Measurements from ENCODE around the gene ANXA6. TPM values are rescaled to one million over a fixed set of nuclear protein-coding genes. Genes with fewer than 3 reads are reported as not detected.

ANXA6 gene
- total RNA-seq, 2 donors from 2014 or later: 204 to 235 TPM

- TF ChIP-seq, protein P1, sequence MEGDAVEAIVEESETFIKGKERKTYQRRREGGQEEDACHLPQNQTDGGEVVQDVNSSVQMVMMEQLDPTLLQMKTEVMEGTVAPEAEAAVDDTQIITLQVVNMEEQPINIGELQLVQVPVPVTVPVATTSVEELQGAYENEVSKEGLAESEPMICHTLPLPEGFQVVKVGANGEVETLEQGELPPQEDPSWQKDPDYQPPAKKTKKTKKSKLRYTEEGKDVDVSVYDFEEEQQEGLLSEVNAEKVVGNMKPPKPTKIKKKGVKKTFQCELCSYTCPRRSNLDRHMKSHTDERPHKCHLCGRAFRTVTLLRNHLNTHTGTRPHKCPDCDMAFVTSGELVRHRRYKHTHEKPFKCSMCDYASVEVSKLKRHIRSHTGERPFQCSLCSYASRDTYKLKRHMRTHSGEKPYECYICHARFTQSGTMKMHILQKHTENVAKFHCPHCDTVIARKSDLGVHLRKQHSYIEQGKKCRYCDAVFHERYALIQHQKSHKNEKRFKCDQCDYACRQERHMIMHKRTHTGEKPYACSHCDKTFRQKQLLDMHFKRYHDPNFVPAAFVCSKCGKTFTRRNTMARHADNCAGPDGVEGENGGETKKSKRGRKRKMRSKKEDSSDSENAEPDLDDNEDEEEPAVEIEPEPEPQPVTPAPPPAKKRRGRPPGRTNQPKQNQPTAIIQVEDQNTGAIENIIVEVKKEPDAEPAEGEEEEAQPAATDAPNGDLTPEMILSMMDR (conservative IDR thresholded peaks at IDR 0.05): no peak
- H3K9me3 Mint-ChIP-seq: peaks cover 3% of the 10 kb centered on the region
- Histone ChIP-seq H3K27me3 (ENCODE audit: control insufficient read depth, insufficient read depth, low read length, poor library complexity, severe bottlenecking) (no peaks in the 10 kb centered on the region), H3K9me3 (ENCODE audit: control insufficient read depth, low read length) (no peaks in the 10 kb centered on the region), H3K9ac (ENCODE audit: extremely low read depth, low read length, poor library complexity, severe bottlenecking) (no peak overlapping the region), H3K27ac (ENCODE audit: low read depth, low read length) (no peak overlapping the region), H3K36me3 (ENCODE audit: control insufficient read depth, insufficient read depth, low read length) (peaks cover 15% of the 10 kb centered on the region), H3K4me3 (ENCODE audit: low read length) (no peak overlapping the region), H3K4me1 (ENCODE audit: control insufficient read depth, insufficient read depth, low read length) (peaks cover 8% of the 10 kb centered on the region)
- DNase-seq: no peak
- H3K27me3 Mint-ChIP-seq (ENCODE audit: insufficient read depth): no peaks in the 10 kb centered on the region
- peaks cover 7% of the 10 kb centered on the region for H3K4me1 Mint-ChIP-seq
- WGBS, 2 experiments (ENCODE audit: insufficient coverage in 1 of 2, insufficient read length in 1 of 2): 87 to 96% methylated on average over 4 to 6 of the region's 6 CpGs
- peaks cover 27% of the 10 kb centered on the region for H3K36me3 Mint-ChIP-seq (ENCODE audit: low read depth)
- no peak overlapping the region for H3K27ac Mint-ChIP-seq
- no peak overlapping the region for H3K4me3 Mint-ChIP-seq
Measured at GRCh38 chr5:151066920-151067319, 90.7 kb downstream of the ANXA6 start.

- Mint-ChIP-seq H3K4me3 (no peak overlapping the region), H3K27ac (no peak overlapping the region), H3K9me3 (peaks cover 3% of the 10 kb centered on the region), H3K36me3 (ENCODE audit: low read depth) (peaks cover 37% of the 10 kb centered on the region), H3K27me3 (ENCODE audit: insufficient read depth) (no peaks in the 10 kb centered on the region), H3K4me1 (peaks cover 7% of the 10 kb centered on the region)
- H3K4me3 ChIP-seq (ENCODE audit: low read length): no peak overlapping the region
- no peak overlapping the region for H3K9ac ChIP-seq (ENCODE audit: extremely low read depth, low read length, poor library complexity, severe bottlenecking)
- H3K36me3 ChIP-seq (ENCODE audit: control insufficient read depth, insufficient read depth, low read length): peaks cover 19% of the 10 kb centered on the region
- TF ChIP-seq, protein P1 (conservative IDR thresholded peaks at IDR 0.05): no peak
- no peaks in the 10 kb centered on the region for H3K27me3 ChIP-seq (ENCODE audit: control insufficient read depth, insufficient read depth, low read length, poor library complexity, severe bottlenecking)
- H3K9me3 ChIP-seq (ENCODE audit: control insufficient read depth, low read length): no peaks in the 10 kb centered on the region
- 100% methylated on average over 1 of the region's 1 CpG for WGBS, 2 experiments (ENCODE audit: insufficient coverage in 1 of 2, insufficient read length in 1 of 2)
- DNase-seq: no peak
- no peak overlapping the region for H3K27ac ChIP-seq (ENCODE audit: low read depth, low read length)
- peaks cover 6% of the 10 kb centered on the region for H3K4me1 ChIP-seq (ENCODE audit: control insufficient read depth, insufficient read depth, low read length)
Measured at GRCh38 chr5:151065609-151066008, 92.0 kb downstream of the ANXA6 start.

DNA sequence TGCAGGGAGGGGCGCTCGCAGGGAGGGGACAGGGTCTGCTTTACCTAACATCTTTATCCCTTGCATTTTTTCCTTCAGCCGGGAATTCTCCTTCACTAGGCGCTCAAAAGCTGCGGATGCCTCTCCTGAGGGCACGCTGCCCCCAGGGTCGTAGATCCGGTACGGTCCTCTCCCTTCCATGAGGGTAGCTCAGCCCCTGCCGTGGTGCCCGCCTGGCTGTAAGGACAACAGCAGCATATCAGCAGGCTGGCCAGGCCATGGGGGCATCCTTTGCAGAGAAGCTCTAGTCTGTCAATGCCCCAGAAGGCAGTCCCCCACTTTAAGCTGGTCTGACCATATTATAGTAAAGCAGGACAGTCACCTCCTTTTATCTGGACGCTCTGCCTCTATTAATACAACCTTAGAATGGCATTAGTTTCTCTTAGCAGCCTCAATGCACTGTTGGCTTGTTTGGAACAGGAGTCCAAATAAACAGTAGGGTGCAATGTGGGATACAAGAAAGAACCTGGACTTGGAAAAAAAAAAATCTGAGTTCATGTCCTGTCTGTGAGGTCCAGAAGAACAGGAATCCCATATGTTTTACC, 92.6 kb downstream of the ANXA6 start:
- Mint-ChIP-seq H3K27ac (no peak overlapping the region), H3K36me3 (ENCODE audit: low read depth) (peaks cover 37% of the 10 kb centered on the region), H3K4me1 (peaks cover 2% of the 10 kb centered on the region), H3K4me3 (no peak overlapping the region), H3K9me3 (peaks cover 3% of the 10 kb centered on the region), H3K27me3 (ENCODE audit: insufficient read depth) (no peaks in the 10 kb centered on the region)
- H3K9ac ChIP-seq (ENCODE audit: extremely low read depth, low read length, poor library complexity, severe bottlenecking): no peak overlapping the region
- H3K9me3 ChIP-seq (ENCODE audit: control insufficient read depth, low read length): no peaks in the 10 kb centered on the region
- DNase-seq: no peak
- 95% methylated on average over 9 to 12 of the region's 12 CpGs for WGBS, 2 experiments (ENCODE audit: insufficient coverage in 1 of 2, insufficient read length in 1 of 2)
- H3K27me3 ChIP-seq (ENCODE audit: control insufficient read depth, insufficient read depth, low read length, poor library complexity, severe bottlenecking): no peaks in the 10 kb centered on the region
- H3K4me3 ChIP-seq (ENCODE audit: low read length): no peak overlapping the region
- H3K4me1 ChIP-seq (ENCODE audit: control insufficient read depth, insufficient read depth, low read length): peaks cover 2% of the 10 kb centered on the region
- no peak overlapping the region for H3K27ac ChIP-seq (ENCODE audit: low read depth, low read length)
- TF ChIP-seq, protein P1 (conservative IDR thresholded peaks at IDR 0.05): no peak
- H3K36me3 ChIP-seq (ENCODE audit: control insufficient read depth, insufficient read depth, low read length): peaks cover 19% of the 10 kb centered on the region

Data from endodermal cell (in vitro differentiated cells).